Suprapubic skin (tissue), 3 donors: ENCODE data around the gene OGDHL.
"Not testable (repeated sequence)": the region's sequence is repeated elsewhere in the genome, so short reads cannot be mapped to it uniquely, and the experiment has no call there.

ENCODE experiments used
- CTCF ChIP-seq, 2 donors: fragments of 200-600 bp in 1 of 2; fragments of 450-650 bp in 1 of 2; sonication (generic) in 1 of 2; IDR thresholded peaks; one replicate each; pipeline ENCODE4 v1.5.1; 2016 to 2019; ENCODE audit warnings: antibody characterized with exemption in 2 of 2, mild to moderate bottlenecking in 1 of 2, moderate library complexity in 1 of 2
- EP300 ChIP-seq: sonication (generic); formaldehyde crosslinking; IDR thresholded peaks from one replicate; pipeline ENCODE4 v1.6.1; 2017; ENCODE audit warnings: antibody characterized with exemption
- POLR2A ChIP-seq, 2 donors: fragments of 450-650 bp; IDR thresholded peaks; one replicate each; pipeline ENCODE4 v1.6.1; 2017; ENCODE audit warnings: antibody characterized with exemption in 2 of 2, mild to moderate bottlenecking in 2 of 2, moderate library complexity in 2 of 2

DNA sequence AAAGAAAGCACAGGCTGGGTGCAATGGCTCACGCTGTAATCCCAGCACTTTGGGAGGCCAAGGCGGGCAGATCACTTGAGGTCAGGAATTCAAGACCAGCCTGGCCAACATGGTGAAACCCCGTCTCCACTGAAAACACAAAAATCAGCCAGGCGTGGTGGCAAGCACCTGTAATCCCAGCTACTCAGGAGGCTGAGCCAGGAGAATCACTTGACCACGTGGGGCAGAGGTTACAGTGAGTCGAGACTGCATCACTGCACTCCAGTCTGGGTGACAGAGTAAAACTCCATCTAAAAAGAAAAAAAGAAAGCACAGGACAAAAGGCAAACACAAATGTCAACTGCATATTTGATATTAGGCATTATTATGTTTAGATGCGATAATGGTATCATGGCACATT, 7.2 kb downstream of the OGDHL start:
- not testable (repeated sequence) for TF ChIP-seq CTCF (IDR thresholded peaks at IDR 0.05); POLR2A (IDR thresholded peaks at IDR 0.05); EP300
